Spleen (tissue), 11 donors: ENCODE measurements around the gene PTBP1. TPM values are rescaled to one million over a fixed set of nuclear protein-coding genes. Genes with fewer than 3 reads are reported as not detected.

ENCODE experiments used
- DNase-seq: peaks from one replicate; pipeline ENCODE4 v3.0.0-alpha.2; 2020
- H3K27ac ChIP-seq, 8 donors: fragments of 200-600 bp; sonication (generic) in 7 of 8; 1 replicate in 4 of 8; 2 replicates in 4 of 8; pipeline versions ENCODE4 v1.5.0 to v1.8.0; 2016 to 2021; ENCODE audit warnings: inconsistent platforms in 4 of 8, mild to moderate bottlenecking in 4 of 8, moderate library complexity in 1 of 8
- H3K27me3 ChIP-seq, 7 donors: fragments of 200-600 bp; sonication (generic) in 6 of 7; replicated peaks in 1 of 7; 1 replicate in 4 of 7; 2 replicates in 3 of 7; pipeline versions ENCODE4 v1.5.0 to v1.8.0; 2016 to 2021; ENCODE audit warnings: inconsistent platforms in 3 of 7, mild to moderate bottlenecking in 1 of 7
- H3K36me3 ChIP-seq, 6 donors: fragments of 200-600 bp; sonication (generic) in 5 of 6; 1 replicate in 4 of 6; 2 replicates in 2 of 6; pipeline versions ENCODE4 v1.5.0 to v1.8.0; 2016 to 2021; ENCODE audit warnings: inconsistent platforms in 2 of 6
- H3K4me1 ChIP-seq, 6 donors: fragments of 200-600 bp; sonication (generic) in 5 of 6; 1 replicate in 3 of 6; 2 replicates in 3 of 6; pipeline versions ENCODE4 v1.5.0 to v1.8.0; 2016 to 2021; ENCODE audit warnings: inconsistent platforms in 3 of 6
- H3K4me3 ChIP-seq, 8 donors: fragments of 200-600 bp; sonication (generic) in 7 of 8; 1 replicate in 4 of 8; 2 replicates in 4 of 8; pipeline versions ENCODE4 v1.5.0 to v1.8.0; 2016 to 2021; ENCODE audit warnings: inconsistent platforms in 4 of 8, mild to moderate bottlenecking in 4 of 8, moderate library complexity in 2 of 8
- H3K9me3 ChIP-seq, 8 donors: fragments of 200-600 bp; sonication (generic) in 7 of 8; 1 replicate in 4 of 8; 2 replicates in 4 of 8; pipeline versions ENCODE4 v1.5.0 to v1.8.0; 2016 to 2021; ENCODE audit warnings: inconsistent platforms in 4 of 8
- CTCF ChIP-seq, 11 experiments: fragments of 200-600 bp in 7 of 11; fragments of 450-650 bp in 4 of 11; sonication (generic) in 4 of 11; IDR thresholded peaks in 8 of 11; conservative IDR thresholded peaks in 3 of 11; 1 replicate in 7 of 11; 2 replicates in 4 of 11; pipeline versions ENCODE4 v1.4.0 to v1.8.0; 2016 to 2021; ENCODE audit warnings: antibody characterized with exemption in 11 of 11, inconsistent platforms in 4 of 11, mild to moderate bottlenecking in 1 of 11
- POLR2A ChIP-seq, 3 donors: fragments of 450-650 bp; IDR thresholded peaks; one replicate each; pipeline ENCODE4 v1.5.1; 2017; ENCODE audit warnings: antibody characterized with exemption in 3 of 3, mild to moderate bottlenecking in 1 of 3
- POLR2AphosphoS5 ChIP-seq, 3 donors: sonication (generic); formaldehyde crosslinking; IDR thresholded peaks; one replicate each; pipeline ENCODE4 v1.5.1; 2017; ENCODE audit warnings: antibody characterized with exemption in 3 of 3
- WGBS, 5 donors: extraction: QIAGEN DNeasy Blood & Tissue Kit in 3 of 5; methylation state at CpG; one replicate each; pipeline versions ENCODE4 v1.1.5 to v1.1.7; 2013 to 2018; 5-methylcytosine and 5-hydroxymethylcytosine counted together
- intact Hi-C: fragments of 100-400 bp; cut with DNase I; formaldehyde crosslinking; loops from one replicate; pipeline ENCODE4 v1.15.0; 2023; ENCODE audit warnings: low total_unique reads
- microRNA-seq, 3 donors: library from miRNA; unstranded; fragments of <30 nt; microRNA quantifications; one replicate each; pipeline versions ENCODE4 to v1.1.0, GENCODE V29; 2019 to 2020
- polyA plus RNA-seq, 3 donors: library from polyadenylated mRNA; stranded (reverse); fragments of 200-250 nt; gene quantifications; one replicate each; pipeline ENCODE4 v1.2.1, GENCODE V29; 2013
- small RNA-seq, 4 donors: library from RNA; depleted of rRNA; stranded (forward); fragments of <200 nt; gene quantifications; one replicate each; pipeline ENCODE3, GENCODE V24; 2016
- total RNA-seq, 7 donors: library from RNA; depleted of rRNA in 3 of 7; stranded (reverse); fragments of >200 nt in 3 of 7; fragmentation: NEBNext Ultra II Directional in 4 of 7; extraction: Animal tissue kit (Norgen Biotek cat#: 25700) in 4 of 7; gene quantifications; one replicate each; pipeline versions ENCODE4 v1.1.0 to v1.2.1, GENCODE V29; 2016 to 2021
- donor health status: healthy with polysubstance abuse.
- donor health status: DM: no; HTN: no; CAD: no; lungs with moderate emphysema.
- donor health status: DM: no; HTN: no; CAD: no.
- donor health status: Bipolar disorder and iron deficiency.
- donor health status: healthy.
- donor health status: DM: no; HTN: no; CAD: no.
- donor health status: DM: yes; HTN: yes; CAD: no.

Gene PTBP1
- total and polyA plus RNA-seq, 10 donors = 89.9 to 305 (median 176) TPM

- Histone ChIP-seq H3K9me3 (no peaks in the 10 kb centered on the region), H3K36me3 (no peaks in the 10 kb centered on the region), H3K27me3 (peaks cover 0 to 77% (median 20%) of the 10 kb centered on the region in 7 donors), H3K4me1 (peaks cover 11 to 64% (median 46%) of the 10 kb centered on the region in 6 donors), H3K4me3 (peak within 1 kb of the TSS in 7 of 8 donors; percentile 27 to 66 (median 42)), H3K27ac (peak within 1 kb of the TSS in 5 of 8 donors; percentile 1 to 73 (median 60))
- WGBS, 5 donors = 23 to 32% (median 25%) methylated on average over 9 to 24 of the region's 24 CpGs
- TF ChIP-seq POLR2A (IDR thresholded peaks at IDR 0.05) (no peak), POLR2AphosphoS5 (IDR thresholded peaks at IDR 0.05) (peak; percentile 80 to 85 (median 81))
- intact Hi-C loops = loop anchor here (10.0 kb wide), 1 partner anchor 84 kb away; no protein-coding TSS in a partner anchor
- DNase-seq = peak; percentile 91
Measured at GRCh38 chr19:858868-859843, 61.9 kb downstream of the PTBP1 start, which contains the start of gene CFD. TSS of gene CFD (plus strand) at chr19:859664. CDS start at chr19:859690, 26 bp downstream.

- no peak for TF ChIP-seq POLR2A (IDR thresholded peaks at IDR 0.05)
- TF ChIP-seq CTCF (IDR thresholded peaks at IDR 0.05 in 8 of 11, conservative IDR thresholded peaks at IDR 0.05 in 3 of 11) = no peak
- no peak for TF ChIP-seq POLR2AphosphoS5 (IDR thresholded peaks at IDR 0.05)
- Histone ChIP-seq H3K27ac (no peak overlapping the region), H3K36me3 (peaks cover 0 to 5% (median 0%) of the 10 kb centered on the region in 6 donors), H3K9me3 (no peaks in the 10 kb centered on the region), H3K4me3 (peak overlapping the region in 2 of 8 donors; percentile 37 to 66), H3K27me3 (peaks cover 0 to 58% (median 20%) of the 10 kb centered on the region in 7 donors), H3K4me1 (peaks cover 11 to 67% (median 48%) of the 10 kb centered on the region in 6 donors)
- intact Hi-C loops = loop anchor here (10.0 kb wide), 1 partner anchor 124 kb away; the partner anchor contains the start of gene WDR18
- peak; percentile 76 for DNase-seq
- WGBS, 5 donors = 51 to 71% (median 62%) methylated on average over 23 to 33 of the region's 35 CpGs
Measured at GRCh38 chr19:861141-861755, 64.0 kb downstream of the PTBP1 start.

Small RNA genes lying within 50 kb of the gene (microRNA-seq; reads per million reads assigned to microRNA genes)
- gene MIR3187 (5.8 to 8.1 (median 7.3) reads per million in 3 donors), gene MIR4745 (0.85 to 2.9 (median 2.8) reads per million in 3 donors)

Small RNA genes lying within 50 kb of the gene (small RNA-seq; reads per million reads assigned to genes)
- gene MIR3187 = 0 reads per million in 4 donors

Other genes starting within 250 kb of the PTBP1 start
- 100 to 1,000 TPM; 180 to 307 (median 274) TPM for gene BSG, start 224.9 kb upstream of the PTBP1 start, total RNA-seq
- gene BSG, start 224.9 kb upstream of the PTBP1 start, polyA plus RNA-seq = 100 to 1,000 TPM in 2 of 3 donors, 10 to 100 TPM in 1; 95.3 to 141 (median 139) TPM
- gene HCN2, start 207.6 kb upstream of the PTBP1 start, total RNA-seq = 1 to 10 TPM in 1 of 7 donors, under 1 TPM in 4, not detected in 2; 0.19 to 1.1 (median 0.54) TPM
- gene HCN2, start 207.6 kb upstream of the PTBP1 start, polyA plus RNA-seq = under 1 TPM; 0.09 to 0.19 (median 0.11) TPM
- 10 to 100 TPM; 28.6 to 55.6 (median 49.7) TPM for gene POLRMT, start 163.9 kb upstream of the PTBP1 start, total RNA-seq
- gene POLRMT, start 163.9 kb upstream of the PTBP1 start, polyA plus RNA-seq = 100 to 1,000 TPM in 2 of 3 donors, 10 to 100 TPM in 1; 67.8 to 105 (median 102) TPM
- under 1 TPM in 2 of 7 donors, not detected in 5; 0.27 to 0.61 TPM for gene FGF22, start 157.6 kb upstream of the PTBP1 start, total RNA-seq
- gene FGF22, start 157.6 kb upstream of the PTBP1 start, polyA plus RNA-seq = under 1 TPM in 2 of 3 donors, not detected in 1; 0.10 to 0.20 TPM
- 10 to 100 TPM; 49.2 to 95.1 (median 57.7) TPM for gene RNF126, start 134.2 kb upstream of the PTBP1 start, total RNA-seq
- 10 to 100 TPM; 38.1 to 55.3 (median 45.0) TPM for gene RNF126, start 134.2 kb upstream of the PTBP1 start, polyA plus RNA-seq
- 10 to 100 TPM; 11.5 to 43.4 (median 16.6) TPM for gene FSTL3, start 121.1 kb upstream of the PTBP1 start, total RNA-seq
- 10 to 100 TPM in 2 of 3 donors, 1 to 10 TPM in 1; 5.6 to 31.2 (median 10.9) TPM for gene FSTL3, start 121.1 kb upstream of the PTBP1 start, polyA plus RNA-seq
- 1 to 10 TPM in 2 of 7 donors, under 1 TPM in 3, not detected in 2; 0.46 to 2.5 (median 0.60) TPM for gene PRSS57, start 102.0 kb upstream of the PTBP1 start, total RNA-seq
- under 1 TPM; 0.24 to 0.70 (median 0.27) TPM for gene PRSS57, start 102.0 kb upstream of the PTBP1 start, polyA plus RNA-seq
- gene PALM, start 88.5 kb upstream of the PTBP1 start, total RNA-seq = 10 to 100 TPM; 19.9 to 80.1 (median 30.0) TPM
- 10 to 100 TPM in 1 of 3 donors, 1 to 10 TPM in 2; 6.0 to 24.1 (median 7.0) TPM for gene PALM, start 88.5 kb upstream of the PTBP1 start, polyA plus RNA-seq
- not detected for gene MISP, start 46.3 kb upstream of the PTBP1 start, total RNA-seq
- under 1 TPM in 1 of 3 donors, not detected in 2; 0.13 TPM for gene MISP, start 46.3 kb upstream of the PTBP1 start, polyA plus RNA-seq
- under 1 TPM in 5 of 7 donors, not detected in 2; 0.27 to 0.79 (median 0.43) TPM for gene PLPPR3, start 24.5 kb downstream of the PTBP1 start, total RNA-seq
- gene PLPPR3, start 24.5 kb downstream of the PTBP1 start, polyA plus RNA-seq = under 1 TPM in 1 of 3 donors, not detected in 2; 0.03 TPM
- 10 to 100 TPM in 3 of 7 donors, 1 to 10 TPM in 4; 3.1 to 69.7 (median 9.6) TPM for gene AZU1, start 30.4 kb downstream of the PTBP1 start, total RNA-seq
- 1 to 10 TPM; 1.7 to 7.6 (median 4.2) TPM for gene AZU1, start 30.4 kb downstream of the PTBP1 start, polyA plus RNA-seq
- gene PRTN3, start 43.5 kb downstream of the PTBP1 start, total RNA-seq = 100 to 1,000 TPM in 1 of 7 donors, 10 to 100 TPM in 3, 1 to 10 TPM in 3; 2.8 to 168 (median 11.7) TPM
- 1 to 10 TPM in 2 of 3 donors, under 1 TPM in 1; 0.89 to 3.3 (median 1.3) TPM for gene PRTN3, start 43.5 kb downstream of the PTBP1 start, polyA plus RNA-seq
- 100 to 1,000 TPM in 1 of 7 donors, 10 to 100 TPM in 4, 1 to 10 TPM in 2; 3.9 to 137 (median 17.0) TPM for gene ELANE, start 54.9 kb downstream of the PTBP1 start, total RNA-seq
- 1 to 10 TPM; 2.8 to 6.7 (median 5.4) TPM for gene ELANE, start 54.9 kb downstream of the PTBP1 start, polyA plus RNA-seq
- 10 to 100 TPM; 11.3 to 59.5 (median 26.2) TPM for gene CFD, start 62.2 kb downstream of the PTBP1 start, total RNA-seq
- 10 to 100 TPM in 2 of 3 donors, 1 to 10 TPM in 1; 6.6 to 25.3 (median 18.4) TPM for gene CFD, start 62.2 kb downstream of the PTBP1 start, polyA plus RNA-seq
- gene MED16, start 95.7 kb downstream of the PTBP1 start, total RNA-seq = 10 to 100 TPM; 37.0 to 60.7 (median 52.7) TPM
- gene MED16, start 95.7 kb downstream of the PTBP1 start, polyA plus RNA-seq = 10 to 100 TPM; 43.2 to 82.1 (median 77.6) TPM
- gene RNU6-9, start 96.0 kb downstream of the PTBP1 start, total RNA-seq = not detected
- gene RNU6-9, start 96.0 kb downstream of the PTBP1 start, polyA plus RNA-seq = not detected
- gene R3HDM4, start 115.8 kb downstream of the PTBP1 start, total RNA-seq = 100 to 1,000 TPM in 3 of 7 donors, 10 to 100 TPM in 4; 41.0 to 175 (median 90.9) TPM
- gene R3HDM4, start 115.8 kb downstream of the PTBP1 start, polyA plus RNA-seq = 10 to 100 TPM; 74.6 to 99.7 (median 87.4) TPM
- under 1 TPM in 5 of 7 donors, not detected in 2; 0.30 to 0.50 (median 0.37) TPM for gene KISS1R, start 119.9 kb downstream of the PTBP1 start, total RNA-seq
- under 1 TPM; 0.22 to 0.42 (median 0.27) TPM for gene KISS1R, start 119.9 kb downstream of the PTBP1 start, polyA plus RNA-seq
- gene ARID3A, start 128.6 kb downstream of the PTBP1 start, total RNA-seq = 10 to 100 TPM; 14.9 to 42.5 (median 22.6) TPM
- 10 to 100 TPM in 1 of 3 donors, 1 to 10 TPM in 2; 2.5 to 10.3 (median 3.2) TPM for gene ARID3A, start 128.6 kb downstream of the PTBP1 start, polyA plus RNA-seq
- 10 to 100 TPM; 17.8 to 63.4 (median 28.2) TPM for gene WDR18, start 186.9 kb downstream of the PTBP1 start, total RNA-seq
- gene WDR18, start 186.9 kb downstream of the PTBP1 start, polyA plus RNA-seq = 10 to 100 TPM; 57.6 to 96.0 (median 85.9) TPM
- gene GRIN3B, start 203.0 kb downstream of the PTBP1 start, total RNA-seq = under 1 TPM in 2 of 7 donors, not detected in 5; 0.07 to 0.11 TPM
- gene GRIN3B, start 203.0 kb downstream of the PTBP1 start, polyA plus RNA-seq = not detected
- 100 to 1,000 TPM; 187 to 275 (median 240) TPM for gene TMEM259, start 223.7 kb downstream of the PTBP1 start, total RNA-seq
- 100 to 1,000 TPM; 172 to 560 (median 460) TPM for gene TMEM259, start 223.7 kb downstream of the PTBP1 start, polyA plus RNA-seq
- gene RNU6-2, start 224.1 kb downstream of the PTBP1 start, total RNA-seq = not detected
- gene RNU6-2, start 224.1 kb downstream of the PTBP1 start, polyA plus RNA-seq = not detected
- gene CNN2, start 229.2 kb downstream of the PTBP1 start, total RNA-seq = 100 to 1,000 TPM; 102 to 296 (median 233) TPM
- 100 to 1,000 TPM; 126 to 147 (median 140) TPM for gene CNN2, start 229.2 kb downstream of the PTBP1 start, polyA plus RNA-seq
- 100 to 1,000 TPM in 3 of 7 donors, 10 to 100 TPM in 4; 64.6 to 162 (median 94.7) TPM for gene ABCA7, start 242.7 kb downstream of the PTBP1 start, total RNA-seq
- gene ABCA7, start 242.7 kb downstream of the PTBP1 start, polyA plus RNA-seq = 100 to 1,000 TPM in 2 of 3 donors, 10 to 100 TPM in 1; 67.5 to 197 (median 152) TPM